ENCODE measurements around the gene PPP1R3D.
A peak's percentile ranks its signal among the peaks of the same experiment; 100 is the strongest.
"Not testable (repeated sequence)": the region's sequence is repeated elsewhere in the genome, so short reads cannot be mapped to it uniquely, and the experiment has no call there.

PPP1R3D gene

GRCh38 chr20:59940129-59940955 is at the start of gene PPP1R3D, which contains the start of gene FAM217B:
Gene PPP1R3D, minus strand, starts transcription at chr20:59940305. Its CDS starts 374 bp downstream, at chr20:59939931.
Gene FAM217B, plus strand, starts transcription at chr20:59940389. Its CDS starts 3,555 bp downstream, at chr20:59943944.
- peak; percentile 96 for DNase-seq

- DNase-seq: peak; percentile 97
Measured at GRCh38 chr20:59988141-59988540, 48.0 kb upstream of the PPP1R3D start.

GRCh38 chr20:59987135-59987534 is 47.0 kb upstream of the PPP1R3D start:
- no peak for DNase-seq

- peak; percentile 55 for DNase-seq
Measured at GRCh38 chr20:59985864-59986263, 45.8 kb upstream of the PPP1R3D start.

GRCh38 chr20:59985164-59985563 is 45.1 kb upstream of the PPP1R3D start:
- DNase-seq: no peak

- DNase-seq: no peak
Measured at GRCh38 chr20:59984541-59984940, 44.4 kb upstream of the PPP1R3D start.

GRCh38 chr20:59983076-59983475 is 43.0 kb upstream of the PPP1R3D start:
- no peak for DNase-seq

- DNase-seq: no peak
Measured at GRCh38 chr20:59977086-59977485, 37.0 kb upstream of the PPP1R3D start.

- DNase-seq: no peak
Measured at GRCh38 chr20:59976156-59976782, 36.2 kb upstream of the PPP1R3D start.

GRCh38 chr20:59972037-59972801 is 32.1 kb upstream of the PPP1R3D start:
- no peak for DNase-seq

- no peak for DNase-seq
Measured at GRCh38 chr20:59971428-59971827, 31.3 kb upstream of the PPP1R3D start.

GRCh38 chr20:59966428-59966827 is 26.3 kb upstream of the PPP1R3D start:
- no peak for DNase-seq

- DNase-seq: no peak
Measured at GRCh38 chr20:59962155-59962554, 22.1 kb upstream of the PPP1R3D start.

GRCh38 chr20:59961423-59961822 is 21.3 kb upstream of the PPP1R3D start:
- no peak for DNase-seq

GRCh38 chr20:59958626-59959025 is 18.5 kb upstream of the PPP1R3D start:
- peak; percentile 68 for DNase-seq

- DNase-seq: peak; percentile 47
Measured at GRCh38 chr20:59958123-59958522, 18.0 kb upstream of the PPP1R3D start, which contains the start of gene CDH26. Gene CDH26, plus strand, starts transcription at chr20:59958423. Its CDS starts 304 bp downstream, at chr20:59958727.

GRCh38 chr20:59957568-59957967 is 17.5 kb upstream of the PPP1R3D start:
- DNase-seq: not testable (repeated sequence)

GRCh38 chr20:59955131-59955796 is 15.2 kb upstream of the PPP1R3D start:
- DNase-seq: peak; percentile 78

GRCh38 chr20:59954718-59955117 is 14.6 kb upstream of the PPP1R3D start:
- DNase-seq: no peak

GRCh38 chr20:59949911-59950310 is 9.8 kb upstream of the PPP1R3D start:
- no peak for DNase-seq

GRCh38 chr20:59948828-59949720 is 9.0 kb upstream of the PPP1R3D start:
- peak; percentile 84 for DNase-seq

- no peak for DNase-seq
Measured at GRCh38 chr20:59948212-59948611, 8.1 kb upstream of the PPP1R3D start.

Data from DMS53 (cell line).